Stimulated activated effector memory CD8-positive, alpha-beta T cell treated with anti-CD3 and anti-CD28 coated beads, Interleukin-12 subunit alpha, Interleukin-12 subunit beta, amount 100 ng/mL, for 72 hours (primary cell): Measurements from ENCODE around the gene DLX1.
"Not testable (repeated sequence)": the region's sequence is repeated elsewhere in the genome, so short reads cannot be mapped to it uniquely, and the experiment has no call there.

ENCODE experiments used
- ATAC-seq: fragments of 150-1000 bp; cut with Tn5 transposase; 2 replicates; pipeline ENCODE4 v1.10.0; 2021
- DNase-seq, 2 donors: peaks; one replicate each; pipeline ENCODE4 v3.0.0; 2021 to 2022; ENCODE audit warnings: low spot score in 2 of 2
- H3K27ac Mint-ChIP-seq: one replicate; pipeline ENCODE4 v1.8.0; 2022; ENCODE audit warnings: mild to moderate bottlenecking, mixed read lengths
- H3K36me3 Mint-ChIP-seq: one replicate; pipeline ENCODE4 v1.8.0; 2022; ENCODE audit warnings: mild to moderate bottlenecking, mixed read lengths
- H3K4me1 Mint-ChIP-seq: one replicate; pipeline ENCODE4 v1.8.0; 2022; ENCODE audit warnings: mixed read lengths
- H3K4me3 Mint-ChIP-seq: one replicate; pipeline ENCODE4 v1.8.0; 2022; ENCODE audit warnings: mild to moderate bottlenecking, mixed read lengths
- H3K9me3 Mint-ChIP-seq: one replicate; pipeline ENCODE4 v1.8.0; 2022; ENCODE audit warnings: mixed read lengths

Gene DLX1

GRCh38 chr2:172108587-172108930, 23.3 kb downstream of the DLX1 start:
- no peak for DNase-seq
- no peak overlapping the region for H3K27ac Mint-ChIP-seq
- no peak for ATAC-seq
- H3K4me1 Mint-ChIP-seq = peaks cover 38% of the 10 kb centered on the region
- H3K9me3 Mint-ChIP-seq = no peaks in the 10 kb centered on the region
- no peaks in the 10 kb centered on the region for H3K36me3 Mint-ChIP-seq
- peak overlapping the region; percentile 30 for H3K4me3 Mint-ChIP-seq

- Mint-ChIP-seq H3K9me3 (no peaks in the 10 kb centered on the region), H3K36me3 (no peaks in the 10 kb centered on the region), H3K27ac (no peak overlapping the region), H3K4me1 (peaks cover 31% of the 10 kb centered on the region), H3K4me3 (no peak overlapping the region)
- no peak for ATAC-seq
- DNase-seq = no peak
Measured at GRCh38 chr2:172109256-172109987, 24.1 kb downstream of the DLX1 start.

- DNase-seq (no peak), ATAC-seq (no peak)
- Mint-ChIP-seq H3K9me3 (no peaks in the 10 kb centered on the region), H3K36me3 (no peaks in the 10 kb centered on the region), H3K4me1 (peaks cover 30% of the 10 kb centered on the region), H3K4me3 (no peak overlapping the region), H3K27ac (no peak overlapping the region)
Measured at GRCh38 chr2:172109988-172110811, 24.9 kb downstream of the DLX1 start.

- Mint-ChIP-seq H3K27ac (no peak overlapping the region), H3K36me3 (no peaks in the 10 kb centered on the region), H3K4me1 (peaks cover 8% of the 10 kb centered on the region), H3K9me3 (no peaks in the 10 kb centered on the region), H3K4me3 (no peak overlapping the region)
- DNase-seq = no peak
- no peak for ATAC-seq
Measured at GRCh38 chr2:172113617-172114016, 28.3 kb downstream of the DLX1 start.

GRCh38 chr2:172114176-172114575, 28.9 kb downstream of the DLX1 start:
- DNase-seq, H3K36me3 Mint-ChIP-seq, ATAC-seq, H3K4me3 Mint-ChIP-seq, H3K4me1 Mint-ChIP-seq, H3K9me3 Mint-ChIP-seq, H3K27ac Mint-ChIP-seq: not testable (repeated sequence)

GRCh38 chr2:172114579-172114978, 29.3 kb downstream of the DLX1 start:
- Mint-ChIP-seq H3K9me3 (no peaks in the 10 kb centered on the region), H3K4me3 (no peak overlapping the region), H3K27ac (no peak overlapping the region), H3K36me3 (no peaks in the 10 kb centered on the region), H3K4me1 (peaks cover 3% of the 10 kb centered on the region)
- no peak for DNase-seq
- ATAC-seq = no peak

GRCh38 chr2:172116107-172116506, 30.8 kb downstream of the DLX1 start:
- Mint-ChIP-seq H3K36me3 (no peaks in the 10 kb centered on the region), H3K9me3 (no peaks in the 10 kb centered on the region), H3K27ac (no peak overlapping the region), H3K4me3 (no peak overlapping the region), H3K4me1 (no peaks in the 10 kb centered on the region)
- ATAC-seq = no peak
- DNase-seq = no peak

- Mint-ChIP-seq H3K27ac (no peak overlapping the region), H3K36me3 (no peaks in the 10 kb centered on the region), H3K9me3 (no peaks in the 10 kb centered on the region), H3K4me3 (no peak overlapping the region), H3K4me1 (no peaks in the 10 kb centered on the region)
- DNase-seq (no peak), ATAC-seq (no peak)
Measured at GRCh38 chr2:172119089-172119488, 33.8 kb downstream of the DLX1 start.

GRCh38 chr2:172120118-172120517, 34.8 kb downstream of the DLX1 start:
- no peaks in the 10 kb centered on the region for H3K9me3 Mint-ChIP-seq
- DNase-seq (no peak), ATAC-seq (no peak)
- no peak overlapping the region for H3K4me3 Mint-ChIP-seq
- no peak overlapping the region for H3K27ac Mint-ChIP-seq
- H3K4me1 Mint-ChIP-seq = no peaks in the 10 kb centered on the region
- no peaks in the 10 kb centered on the region for H3K36me3 Mint-ChIP-seq

- Mint-ChIP-seq H3K36me3 (no peaks in the 10 kb centered on the region), H3K4me3 (no peak overlapping the region), H3K4me1 (no peaks in the 10 kb centered on the region), H3K9me3 (no peaks in the 10 kb centered on the region), H3K27ac (no peak overlapping the region)
- no peak for DNase-seq
- no peak for ATAC-seq
Measured at GRCh38 chr2:172128484-172128883, 43.2 kb downstream of the DLX1 start.

GRCh38 chr2:172129404-172129803, 44.1 kb downstream of the DLX1 start:
- Mint-ChIP-seq H3K4me3 (no peak overlapping the region), H3K4me1 (no peaks in the 10 kb centered on the region), H3K36me3 (no peaks in the 10 kb centered on the region), H3K9me3 (no peaks in the 10 kb centered on the region), H3K27ac (no peak overlapping the region)
- no peak for DNase-seq
- no peak for ATAC-seq

- no peak for ATAC-seq
- Mint-ChIP-seq H3K36me3 (no peaks in the 10 kb centered on the region), H3K27ac (no peak overlapping the region)
Measured at GRCh38 chr2:172131713-172132555, 46.6 kb downstream of the DLX1 start.

GRCh38 chr2:172134270-172134669, 49.0 kb downstream of the DLX1 start:
- Mint-ChIP-seq H3K36me3 (no peaks in the 10 kb centered on the region), H3K9me3 (no peaks in the 10 kb centered on the region), H3K4me3 (no peak overlapping the region), H3K4me1 (no peaks in the 10 kb centered on the region), H3K27ac (no peak overlapping the region)
- DNase-seq = no peak
- no peak for ATAC-seq

More at GRCh38 chr2:172131713-172132555, 46.6 kb downstream of the DLX1 start:
- Mint-ChIP-seq H3K4me3 (no peak overlapping the region), H3K4me1 (no peaks in the 10 kb centered on the region), H3K9me3 (no peaks in the 10 kb centered on the region)
- DNase-seq = no peak

GRCh38 chr2:172135446-172135845, 50.1 kb downstream of the DLX1 start:
- H3K27ac Mint-ChIP-seq = no peak overlapping the region
- H3K4me1 Mint-ChIP-seq = no peaks in the 10 kb centered on the region
- no peak for ATAC-seq
- DNase-seq = no peak
- H3K9me3 Mint-ChIP-seq = no peaks in the 10 kb centered on the region
- no peak overlapping the region for H3K4me3 Mint-ChIP-seq
- H3K36me3 Mint-ChIP-seq = no peaks in the 10 kb centered on the region

GRCh38 chr2:172137109-172137508, 51.8 kb downstream of the DLX1 start:
- no peak for DNase-seq

More at GRCh38 chr2:172137109-172137508, 51.8 kb downstream of the DLX1 start:
- no peak overlapping the region for H3K27ac Mint-ChIP-seq
- H3K36me3 Mint-ChIP-seq = no peaks in the 10 kb centered on the region
- H3K4me1 Mint-ChIP-seq = no peaks in the 10 kb centered on the region
- ATAC-seq = no peak
- H3K9me3 Mint-ChIP-seq = no peaks in the 10 kb centered on the region
- H3K4me3 Mint-ChIP-seq = no peak overlapping the region
